NCI-H1694 treated with DMSO at 0.1 percent for 48 hours (cell line): ENCODE measurements around the gene ARMC9.

ENCODE experiments used
- DNase-seq: peaks from one replicate; lab custom pipeline; 2025; lab: John Stamatoyannopoulos, UW

Gene ARMC9

DNA sequence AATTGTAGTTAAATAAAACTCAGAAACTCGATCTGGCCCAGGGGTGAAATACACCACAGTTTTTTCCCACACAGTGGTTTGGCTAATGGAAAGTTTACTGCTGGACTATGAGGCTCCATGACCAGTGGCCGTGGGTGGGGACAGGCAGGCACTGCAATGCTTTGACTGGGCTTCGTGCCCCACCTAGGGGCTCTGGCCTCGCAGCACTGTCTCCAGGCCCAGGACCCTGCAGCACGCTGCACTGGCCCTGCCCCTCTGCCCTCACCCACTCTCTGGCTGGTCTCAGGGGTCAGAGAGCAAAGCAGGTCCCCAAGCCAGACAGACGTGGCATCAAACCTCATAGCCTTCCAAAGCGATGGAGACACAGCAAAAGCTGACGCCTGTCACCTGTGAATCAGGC is 183.7 kb downstream of the ARMC9 start:
- DNase-seq: no peak

DNA sequence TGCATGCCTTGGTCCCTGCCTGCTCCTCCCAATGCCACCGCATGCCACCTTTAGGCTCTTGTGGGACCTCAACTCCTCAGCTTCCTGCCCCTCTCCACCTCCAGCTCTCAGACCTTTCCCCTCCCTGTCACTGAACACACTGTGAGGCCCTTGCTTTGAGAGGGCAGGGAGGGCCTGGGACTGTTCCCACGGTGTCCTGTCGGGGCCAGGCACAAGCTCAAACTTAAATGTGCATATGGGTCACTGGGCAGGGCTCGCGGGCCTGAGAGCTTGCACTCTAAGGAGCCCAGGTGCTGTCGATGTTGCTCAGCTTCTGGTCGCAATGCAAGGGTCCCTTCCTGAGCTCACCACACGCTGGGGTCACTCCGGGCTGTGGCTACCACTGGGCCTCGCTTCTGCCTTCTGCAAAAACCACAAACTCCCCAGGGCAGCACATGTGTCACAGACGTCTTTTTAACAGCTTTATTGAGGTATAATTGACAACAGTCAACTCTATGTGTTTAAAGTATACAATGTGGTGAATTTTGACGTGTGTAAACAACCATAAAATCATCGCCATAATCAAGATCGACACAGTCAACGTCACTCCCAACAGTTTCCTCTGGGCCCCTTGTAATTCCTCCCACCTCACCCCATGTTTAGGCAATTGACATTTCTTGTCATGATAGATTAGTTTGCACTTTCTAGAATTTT is 185.1 kb downstream of the ARMC9 start:
- no peak for DNase-seq

DNA sequence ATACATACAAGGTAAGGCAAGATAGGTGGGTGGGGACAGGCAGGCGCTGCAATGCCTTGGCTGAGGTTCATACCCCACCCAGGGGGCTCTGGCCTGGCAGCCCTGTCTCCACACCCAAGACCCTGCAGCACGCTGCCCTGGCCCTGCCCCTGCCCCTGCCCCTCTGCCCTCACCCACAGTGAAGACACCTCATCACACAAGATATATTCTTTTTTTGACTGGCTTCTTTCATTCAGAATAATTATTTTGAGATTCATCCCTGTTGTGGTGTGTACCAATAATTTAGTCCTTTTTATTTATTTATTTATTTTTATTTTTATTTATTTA is 185.6 kb downstream of the ARMC9 start:
- no peak for DNase-seq

GRCh38 chr2:231384970-231385369 is 186.5 kb downstream of the ARMC9 start:
- DNase-seq: no peak

GRCh38 chr2:231385429-231385828 is 187.0 kb downstream of the ARMC9 start:
- DNase-seq: no peak

DNA sequence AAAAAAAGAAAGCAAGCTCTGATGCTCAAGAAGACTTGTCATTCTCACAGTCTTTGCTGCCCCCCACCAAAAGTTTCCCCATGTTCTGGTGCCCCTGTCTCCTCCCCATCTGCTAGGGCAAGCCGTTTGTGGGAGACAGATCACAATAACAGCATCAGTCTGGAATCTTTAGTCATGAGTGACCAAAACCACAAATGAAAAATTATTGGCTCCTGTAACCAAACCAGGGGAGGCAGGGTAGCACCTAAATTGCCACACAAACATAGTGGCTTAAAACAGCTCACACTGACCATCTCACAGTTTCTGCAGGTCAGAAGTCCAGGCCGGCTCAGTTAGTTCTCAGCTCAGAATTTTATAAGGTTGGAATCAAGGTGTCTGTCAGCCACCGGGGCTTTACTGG is 188.0 kb downstream of the ARMC9 start:
- no peak for DNase-seq

GRCh38 chr2:231387904-231388724 is 189.7 kb downstream of the ARMC9 start:
- no peak for DNase-seq

DNA sequence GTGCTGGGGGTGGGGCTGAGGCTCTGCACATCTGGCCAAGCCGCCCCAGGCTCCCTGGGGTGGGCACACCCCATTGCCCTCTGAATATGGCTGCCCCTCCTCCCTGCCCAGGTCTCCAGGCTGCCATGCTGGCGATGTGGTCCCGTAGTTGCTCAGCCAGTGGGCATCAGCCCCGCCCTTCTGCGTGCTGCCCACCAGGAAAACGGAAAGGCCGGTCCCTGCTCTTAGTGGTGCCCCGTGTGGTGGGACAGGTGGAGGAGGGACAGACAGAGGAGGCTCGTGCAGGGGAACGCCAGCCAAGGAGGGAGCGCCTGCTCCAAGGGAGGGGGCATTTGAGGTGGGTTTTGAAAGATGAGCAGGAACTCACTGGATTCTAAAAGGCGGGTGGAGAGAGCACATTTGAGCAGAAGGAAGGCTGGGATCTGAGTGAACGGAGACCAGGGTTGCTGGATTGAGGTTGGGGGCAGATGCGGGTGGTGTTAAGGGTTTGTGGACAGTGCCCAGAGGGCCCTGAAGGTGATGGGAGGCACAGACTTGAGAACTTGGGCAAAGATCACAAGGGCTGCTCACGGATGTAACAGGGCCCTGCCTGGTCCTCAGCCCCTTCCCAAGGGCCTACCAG is 190.4 kb downstream of the ARMC9 start:
- no peak for DNase-seq

GRCh38 chr2:231390667-231391066 is 192.2 kb downstream of the ARMC9 start:
- no peak for DNase-seq

DNA sequence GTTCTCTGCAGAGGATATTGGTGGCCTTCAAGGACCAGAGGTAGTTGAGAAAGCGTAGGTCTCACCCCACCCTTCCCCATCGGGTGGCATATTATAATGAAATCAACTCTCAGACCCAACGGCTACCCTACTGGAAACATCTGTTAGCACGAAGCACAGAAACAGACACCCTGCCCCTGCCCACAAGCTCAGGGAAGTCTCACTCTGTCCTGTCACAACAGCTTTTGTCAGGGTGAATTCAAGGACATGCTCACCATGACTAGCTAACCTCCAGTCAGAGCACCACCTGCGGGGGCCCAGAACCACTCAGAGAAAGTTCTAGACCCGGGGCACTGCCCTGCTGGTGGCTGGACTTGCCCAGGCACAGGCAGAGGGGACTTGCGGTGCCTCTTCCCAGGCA is 193.6 kb downstream of the ARMC9 start:
- DNase-seq: no peak

- no peak for DNase-seq
Measured at GRCh38 chr2:231392431-231393148, 194.2 kb downstream of the ARMC9 start.

GRCh38 chr2:231393149-231394131 is 195.0 kb downstream of the ARMC9 start:
- no peak for DNase-seq

- DNase-seq: no peak
Measured at GRCh38 chr2:231394211-231395141, 196.0 kb downstream of the ARMC9 start.

- DNase-seq: no peak
Measured at GRCh38 chr2:231395188-231396057, 197.0 kb downstream of the ARMC9 start, which contains the start of gene B3GNT7. B3GNT7 (plus strand) TSS chr2:231395710; CDS start chr2:231395804, 94 bp downstream.

- no peak for DNase-seq
Measured at GRCh38 chr2:231396058-231396821, 197.8 kb downstream of the ARMC9 start.

DNA sequence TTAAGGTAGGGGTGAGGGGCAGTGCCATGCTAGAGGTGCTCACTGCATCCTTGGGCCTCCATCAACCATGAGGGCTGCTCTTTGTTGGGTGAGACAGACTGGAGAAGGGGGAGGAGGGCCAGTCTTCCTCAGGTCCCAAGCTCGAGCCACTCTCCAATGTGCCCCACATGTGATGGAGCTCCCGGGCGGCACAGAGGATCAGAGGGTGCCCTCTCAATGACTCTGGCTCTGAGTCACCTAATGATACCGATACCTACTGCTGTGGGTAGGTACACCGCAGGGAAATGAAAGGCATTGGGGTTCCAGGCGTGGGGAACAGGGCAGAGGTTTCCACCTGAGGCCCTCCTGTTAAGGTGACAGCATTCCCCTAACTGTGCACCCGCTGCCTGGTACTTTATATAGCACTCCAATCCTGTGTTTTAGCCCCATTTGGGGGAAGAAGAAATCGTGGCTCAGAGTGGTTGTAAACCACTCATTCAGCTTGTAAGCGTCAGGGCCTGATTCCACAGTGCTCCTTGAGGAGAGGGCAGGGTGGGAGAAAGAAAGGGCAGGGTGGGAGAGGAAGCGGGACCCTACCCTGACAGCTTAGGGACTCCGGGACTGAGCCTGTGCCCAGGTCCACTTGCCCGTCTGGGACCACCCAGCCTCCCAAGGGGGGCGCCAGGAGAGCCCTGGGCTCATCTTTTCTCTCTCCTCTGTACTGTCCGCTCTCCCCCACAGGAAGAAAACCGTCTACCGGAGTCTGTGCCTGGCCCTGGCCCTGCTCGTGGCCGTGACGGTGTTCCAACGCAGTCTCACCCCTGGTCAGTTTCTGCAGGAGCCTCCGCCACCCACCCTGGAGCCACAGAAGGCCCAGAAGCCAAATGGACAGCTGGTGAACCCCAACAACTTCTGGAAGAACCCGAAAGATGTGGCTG is 198.8 kb downstream of the ARMC9 start:
- no peak for DNase-seq

GRCh38 chr2:231397928-231398294 is 199.5 kb downstream of the ARMC9 start:
- no peak for DNase-seq
